HG02938 (cell line): ENCODE results near the gene POLE.

Source experiments
- ATAC-seq: cut with Tn5 transposase; IDR thresholded peaks from one replicate; pipeline ENCODE4 v1.9.1; 2021; ENCODE audit warnings: mild to moderate bottlenecking, moderate library complexity; ENCODE audit not compliant: unreplicated experiment

Gene POLE

GRCh38 chr12:132617822-132618682 is 69.1 kb downstream of the POLE start:
- no peak for ATAC-seq

DNA sequence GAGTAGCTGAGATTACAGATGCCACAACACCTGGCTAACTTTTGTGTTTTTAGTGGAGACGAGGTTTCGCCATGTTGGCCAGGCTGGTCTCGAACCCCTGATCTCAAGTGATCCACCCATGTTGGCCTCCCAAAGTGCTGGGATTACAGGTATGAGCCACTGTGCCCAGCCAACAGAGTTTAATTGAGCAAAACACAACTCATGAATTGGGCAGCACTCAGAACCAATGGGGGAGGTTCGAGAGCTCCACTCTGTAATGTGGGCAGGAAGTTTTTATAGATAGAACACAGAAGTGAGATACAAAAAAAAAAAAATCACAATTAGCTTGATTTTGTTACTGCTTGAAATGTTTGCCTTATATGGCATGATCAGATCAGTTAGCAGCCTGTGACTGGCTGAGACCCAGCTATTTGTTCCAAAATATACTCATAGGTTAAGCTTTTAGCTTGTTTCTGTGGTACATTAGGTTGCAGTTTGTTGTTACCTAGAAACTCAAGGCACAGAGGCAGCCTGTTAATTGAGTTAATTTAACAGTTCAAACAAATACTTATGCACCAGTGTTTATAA is 69.9 kb downstream of the POLE start:
- no peak for ATAC-seq

DNA sequence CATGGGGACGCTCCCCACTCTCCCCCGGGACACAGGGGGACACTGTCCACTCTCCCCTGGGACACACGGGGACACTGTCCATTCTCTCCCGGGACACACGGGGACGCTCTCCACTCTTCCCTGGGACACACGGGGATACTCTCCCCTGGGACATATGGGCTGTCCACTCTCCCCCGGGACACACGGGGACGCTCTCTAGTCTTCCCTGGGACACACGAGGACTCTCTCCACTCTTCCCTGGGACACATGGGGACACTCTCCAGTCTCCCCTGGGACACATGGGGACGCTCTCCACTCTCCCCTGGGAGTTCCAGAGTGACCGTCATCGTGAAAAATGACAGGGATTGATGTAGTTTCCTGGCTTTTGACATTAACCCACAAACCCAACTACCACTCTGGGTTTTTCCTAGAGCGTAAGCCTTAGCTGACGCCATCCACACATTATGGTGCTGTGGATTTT is 71.5 kb downstream of the POLE start:
- ATAC-seq: no peak

- no peak for ATAC-seq
Measured at GRCh38 chr12:132614861-132615578, 72.1 kb downstream of the POLE start.

GRCh38 chr12:132614029-132614428 is 73.1 kb downstream of the POLE start:
- no peak for ATAC-seq

- no peak for ATAC-seq
Measured at GRCh38 chr12:132611620-132612019, 75.5 kb downstream of the POLE start.

- ATAC-seq: no peak
Measured at GRCh38 chr12:132610866-132611602, 76.1 kb downstream of the POLE start.

DNA sequence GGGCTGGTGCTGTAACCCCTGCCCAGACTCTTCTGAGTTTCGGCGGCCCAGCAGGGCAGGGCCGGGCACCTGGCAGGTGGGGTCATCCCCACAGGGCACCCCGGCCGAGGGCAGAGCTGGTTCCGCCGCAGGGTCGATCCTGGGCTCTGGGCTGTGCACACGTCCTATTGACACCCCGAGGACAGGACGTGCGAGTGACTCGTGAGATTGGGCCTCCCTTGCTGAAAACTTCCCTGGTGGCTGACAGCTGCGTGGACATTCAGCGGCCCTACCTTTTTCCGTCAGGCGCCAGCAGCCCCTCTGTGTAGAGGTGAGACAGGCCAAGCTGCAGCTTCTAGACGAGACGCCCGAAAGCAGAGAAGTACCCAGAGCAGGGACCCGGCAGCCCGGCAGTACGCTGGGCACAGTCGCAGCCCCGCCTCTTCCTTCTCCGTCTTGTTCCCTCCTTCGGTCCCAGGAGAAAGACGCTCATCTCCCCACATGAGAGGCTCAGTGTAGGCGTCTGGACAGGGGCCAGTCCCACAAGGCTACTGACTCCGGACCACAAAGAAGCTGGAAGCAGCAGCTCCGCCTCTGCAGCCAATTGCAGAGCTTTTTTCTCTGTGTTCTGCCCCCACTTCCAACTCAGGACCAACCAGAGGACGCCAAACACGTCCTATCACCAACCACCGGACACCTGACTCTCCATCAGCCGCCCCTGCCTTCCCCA is 76.9 kb downstream of the POLE start, which contains the start of gene LRCOL1:
Gene LRCOL1, minus strand, starts transcription at position 532 of the 709 bp plus-strand sequence. CDS start 4,331 bp downstream, outside the sequence.
- no peak for ATAC-seq

DNA sequence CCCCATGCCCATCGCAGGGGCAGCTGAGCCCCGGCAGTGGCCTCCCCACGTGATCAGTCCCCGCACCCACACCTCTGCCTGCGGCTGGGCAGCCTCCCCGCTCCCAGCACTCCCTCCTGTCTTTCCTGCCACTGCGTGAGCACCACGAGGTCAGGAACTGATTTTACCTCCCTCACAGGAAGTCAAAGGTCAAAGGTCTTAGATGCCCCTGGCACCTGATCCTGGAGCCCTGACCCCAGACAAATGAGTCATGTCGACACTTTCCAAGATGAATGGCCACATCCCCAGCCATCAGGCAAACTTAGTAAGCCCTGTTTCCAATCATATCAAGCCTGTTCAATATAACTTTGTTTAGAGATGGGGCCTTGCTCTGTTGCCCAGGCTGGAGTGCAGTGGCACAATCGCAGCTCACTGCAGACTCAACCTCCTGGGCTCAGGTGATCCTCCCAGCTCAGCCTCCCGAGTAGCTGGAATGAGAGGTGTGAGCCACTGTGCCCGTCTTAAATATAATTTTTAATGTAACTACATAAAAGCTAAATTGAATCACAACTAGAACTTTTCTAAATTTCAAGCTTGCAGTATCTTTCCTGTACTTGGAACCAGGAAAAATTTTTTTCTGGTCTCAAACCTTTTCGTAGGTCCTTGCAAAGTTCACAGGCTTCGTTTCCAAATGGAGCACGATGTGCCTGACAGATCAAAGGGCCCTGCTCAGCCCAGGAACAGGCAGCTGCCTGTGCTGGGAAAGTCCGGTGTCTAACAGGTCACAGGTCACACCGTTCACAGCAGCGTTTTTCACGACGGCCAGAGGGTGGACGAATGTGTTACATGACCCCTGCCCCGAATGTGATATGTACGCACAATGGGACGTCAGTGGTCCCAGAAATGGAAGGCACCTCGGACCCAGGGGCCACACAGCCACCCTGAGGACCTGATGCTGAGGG is 78.6 kb downstream of the POLE start:
- ATAC-seq: no peak

DNA sequence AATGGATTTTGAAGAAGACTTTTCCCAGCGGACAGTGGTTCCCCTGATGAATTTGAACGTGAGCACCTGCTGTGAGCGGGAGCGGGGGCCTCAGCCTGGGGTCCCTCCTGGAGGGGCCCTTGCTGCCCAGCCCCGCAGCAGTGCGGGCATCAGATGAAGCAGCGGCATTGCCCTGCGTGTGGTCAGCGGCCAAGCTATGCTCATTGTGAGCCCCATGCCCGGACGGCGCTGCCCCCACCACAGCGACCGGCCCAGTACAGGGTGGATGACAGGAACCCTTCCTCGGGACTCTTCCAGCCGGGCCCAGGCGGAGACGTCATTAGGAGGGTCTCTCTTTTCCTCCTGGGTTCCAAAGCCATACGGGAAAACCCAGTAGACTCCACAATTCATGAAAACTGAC is 80.2 kb downstream of the POLE start:
- ATAC-seq: no peak

GRCh38 chr12:132606466-132606865 is 80.7 kb downstream of the POLE start:
- ATAC-seq: no peak

DNA sequence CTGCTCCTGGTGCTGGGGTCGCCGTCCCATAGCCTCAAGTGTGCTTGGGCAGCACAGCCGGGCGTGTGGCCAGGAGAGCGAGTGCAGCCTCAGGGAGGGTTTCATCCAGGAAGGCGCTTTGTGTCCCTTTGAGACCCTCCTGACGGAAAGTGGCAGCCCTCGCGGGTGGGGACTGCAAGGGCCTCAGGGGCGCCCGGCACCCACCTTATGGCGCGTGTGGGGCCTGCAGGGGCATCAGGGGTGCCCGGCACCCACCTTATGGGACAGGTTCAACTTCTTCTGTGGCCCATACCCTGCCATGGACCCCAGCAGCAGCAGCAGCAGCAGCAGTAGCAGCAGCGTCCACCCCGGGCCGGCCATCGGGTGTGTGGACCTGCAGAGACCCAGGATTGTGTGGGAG is 81.2 kb downstream of the POLE start:
- no peak for ATAC-seq

DNA sequence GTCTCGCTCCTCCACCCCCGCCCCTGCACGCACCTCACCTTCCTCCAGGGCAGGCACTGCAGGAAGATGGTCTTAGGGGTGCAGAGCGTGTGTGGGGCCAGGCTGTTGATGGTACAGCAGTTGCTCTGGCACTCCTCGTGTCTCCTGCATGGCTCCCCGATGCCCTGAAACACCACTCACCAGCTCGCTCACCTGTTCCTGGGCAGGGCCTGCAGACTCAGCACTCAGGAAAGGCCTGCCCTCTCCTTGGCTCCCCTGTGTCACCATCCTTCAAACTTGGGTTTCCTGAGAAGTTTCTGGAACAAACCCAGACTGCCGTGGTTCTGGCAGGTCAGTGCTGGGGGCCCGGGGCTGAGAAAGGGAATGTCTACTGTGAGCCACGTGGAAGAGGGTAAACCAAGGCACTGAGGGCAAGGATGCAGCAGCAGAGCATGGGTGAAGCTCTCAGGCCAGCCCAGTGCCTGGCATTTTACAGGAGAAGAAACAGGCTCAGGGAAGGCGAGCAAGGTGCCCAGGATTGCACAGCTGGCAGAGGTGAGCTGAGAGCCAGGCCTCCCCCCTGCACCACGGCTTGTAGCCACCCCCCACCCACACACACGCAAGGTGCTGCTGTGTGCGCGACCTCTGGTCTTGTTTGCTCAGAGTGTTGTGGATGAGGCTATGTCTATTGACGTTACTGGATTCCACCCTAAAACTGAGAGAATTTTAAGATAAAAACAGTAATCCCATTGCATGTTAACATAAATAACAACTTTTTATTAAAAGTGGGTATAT is 82.3 kb downstream of the POLE start:
- no peak for ATAC-seq

DNA sequence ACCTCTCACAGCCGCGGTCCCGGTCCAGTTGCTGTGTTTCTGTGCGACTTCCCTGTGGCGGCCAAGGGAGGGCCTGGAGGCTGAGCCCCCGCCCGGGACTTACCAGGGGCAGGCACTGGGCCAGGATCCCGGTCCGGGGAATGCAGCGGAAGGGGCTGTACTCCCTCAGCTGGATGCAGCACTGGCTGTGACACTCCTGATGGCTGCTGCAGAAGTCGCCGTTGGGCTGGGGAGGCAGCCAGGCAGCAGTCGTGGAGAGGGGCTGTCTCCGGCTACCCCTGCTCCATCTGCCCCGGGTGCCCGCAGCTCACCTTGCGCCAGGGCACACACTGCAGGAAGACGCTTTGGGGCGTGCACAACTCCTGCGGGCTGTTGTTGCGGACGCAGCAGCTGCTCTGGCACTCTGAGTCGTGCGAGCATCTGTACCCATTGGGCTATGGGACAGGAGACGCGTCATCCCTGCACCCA is 83.0 kb downstream of the POLE start:
- ATAC-seq: no peak

DNA sequence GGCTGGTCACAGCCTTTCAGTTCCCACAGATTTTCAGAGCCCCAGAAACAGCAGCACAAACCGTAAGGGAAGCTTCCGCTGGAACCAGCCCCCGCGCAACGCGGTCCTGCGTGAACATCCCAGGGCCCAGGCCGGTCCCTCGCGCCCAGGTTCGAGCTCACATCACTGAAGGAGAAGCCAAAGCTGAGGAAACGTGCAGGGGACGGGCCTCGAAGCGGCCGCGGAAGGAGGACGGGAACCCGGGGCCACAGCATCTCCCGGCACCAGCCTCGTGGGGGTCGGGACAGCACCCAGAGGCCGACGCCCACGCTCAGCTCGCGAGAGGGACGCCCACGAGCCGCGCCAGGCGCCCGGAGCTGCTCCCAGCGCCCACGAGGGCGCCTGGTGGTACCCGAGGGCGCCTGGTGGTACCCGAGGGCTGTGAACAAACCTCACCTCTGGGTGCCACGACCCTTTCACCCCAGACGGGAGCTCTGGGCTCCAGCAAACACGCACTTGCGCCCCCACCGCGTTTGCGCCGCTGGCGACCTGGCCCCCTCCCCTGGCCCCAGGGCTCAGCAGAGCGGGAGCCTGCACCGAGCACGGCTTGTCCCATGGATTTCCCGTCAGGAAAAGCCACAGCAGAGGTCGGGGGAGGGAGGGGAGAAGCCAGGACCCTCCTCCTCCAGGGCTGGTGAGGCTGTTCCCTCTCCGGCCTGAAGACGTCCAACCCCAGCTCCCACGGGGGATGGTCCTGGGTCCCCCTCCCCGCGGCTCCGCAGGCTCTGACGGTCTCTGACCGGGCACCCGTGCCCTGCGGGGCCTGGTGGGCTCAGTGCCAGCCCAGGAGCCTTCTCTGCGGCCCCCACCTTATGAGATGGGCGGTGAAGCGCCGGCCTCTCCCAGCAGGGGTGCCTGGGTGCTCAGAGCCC is 83.6 kb downstream of the POLE start:
- no peak for ATAC-seq

GRCh38 chr12:132602572-132603239 is 84.4 kb downstream of the POLE start:
- no peak for ATAC-seq
